ENCODE data around the gene ARL6IP5.

DNA sequence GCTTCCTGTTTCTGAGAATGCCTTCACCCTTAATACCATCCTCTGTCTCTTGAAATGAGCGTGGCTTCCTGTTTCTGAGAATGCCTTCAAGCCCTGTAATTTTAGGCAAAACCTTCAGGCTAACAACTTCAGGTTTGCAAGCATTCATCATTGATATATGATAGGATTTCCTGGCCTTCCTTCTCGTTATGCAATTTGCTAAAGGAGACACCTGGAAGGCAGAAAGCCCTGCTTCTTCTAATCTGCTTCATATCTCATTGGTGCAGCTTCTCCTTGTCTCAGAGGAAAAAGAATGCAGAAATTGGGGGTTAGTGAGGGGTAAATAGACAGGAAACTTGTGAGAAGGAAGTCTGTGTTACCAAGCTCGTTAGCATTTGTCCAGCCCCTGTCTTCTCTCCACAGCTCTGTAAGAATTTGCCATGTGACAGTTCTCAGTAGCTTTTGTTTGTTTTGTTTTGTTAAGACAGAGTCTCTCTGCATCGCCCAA is 7.3 kb downstream of the ARL6IP5 start:
- TF ChIP-seq, protein P1, sequence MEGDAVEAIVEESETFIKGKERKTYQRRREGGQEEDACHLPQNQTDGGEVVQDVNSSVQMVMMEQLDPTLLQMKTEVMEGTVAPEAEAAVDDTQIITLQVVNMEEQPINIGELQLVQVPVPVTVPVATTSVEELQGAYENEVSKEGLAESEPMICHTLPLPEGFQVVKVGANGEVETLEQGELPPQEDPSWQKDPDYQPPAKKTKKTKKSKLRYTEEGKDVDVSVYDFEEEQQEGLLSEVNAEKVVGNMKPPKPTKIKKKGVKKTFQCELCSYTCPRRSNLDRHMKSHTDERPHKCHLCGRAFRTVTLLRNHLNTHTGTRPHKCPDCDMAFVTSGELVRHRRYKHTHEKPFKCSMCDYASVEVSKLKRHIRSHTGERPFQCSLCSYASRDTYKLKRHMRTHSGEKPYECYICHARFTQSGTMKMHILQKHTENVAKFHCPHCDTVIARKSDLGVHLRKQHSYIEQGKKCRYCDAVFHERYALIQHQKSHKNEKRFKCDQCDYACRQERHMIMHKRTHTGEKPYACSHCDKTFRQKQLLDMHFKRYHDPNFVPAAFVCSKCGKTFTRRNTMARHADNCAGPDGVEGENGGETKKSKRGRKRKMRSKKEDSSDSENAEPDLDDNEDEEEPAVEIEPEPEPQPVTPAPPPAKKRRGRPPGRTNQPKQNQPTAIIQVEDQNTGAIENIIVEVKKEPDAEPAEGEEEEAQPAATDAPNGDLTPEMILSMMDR (IDR thresholded peaks at IDR 0.05), result no peak
- TF ChIP-seq POLR2A (IDR thresholded peaks at IDR 0.05), result no peak
